HG03039 (cell line): ENCODE results near the gene IL26.

ENCODE experiments used
- ATAC-seq: cut with Tn5 transposase; IDR thresholded peaks from one replicate; pipeline ENCODE4 v1.9.1; 2021; ENCODE audit warnings: mild to moderate bottlenecking, moderate library complexity; ENCODE audit not compliant: unreplicated experiment

Gene IL26

GRCh38 chr12:68159681-68160304, 65.8 kb downstream of the IL26 start, which contains the start of gene IFNG:
IFNG (minus strand) TSS chr12:68159740; CDS start chr12:68159615, 125 bp downstream.
- no peak for ATAC-seq

- no peak for ATAC-seq
These were observed 67.2 kb downstream of the IL26 start for GRCh38 chr12:68158432-68158831.

DNA sequence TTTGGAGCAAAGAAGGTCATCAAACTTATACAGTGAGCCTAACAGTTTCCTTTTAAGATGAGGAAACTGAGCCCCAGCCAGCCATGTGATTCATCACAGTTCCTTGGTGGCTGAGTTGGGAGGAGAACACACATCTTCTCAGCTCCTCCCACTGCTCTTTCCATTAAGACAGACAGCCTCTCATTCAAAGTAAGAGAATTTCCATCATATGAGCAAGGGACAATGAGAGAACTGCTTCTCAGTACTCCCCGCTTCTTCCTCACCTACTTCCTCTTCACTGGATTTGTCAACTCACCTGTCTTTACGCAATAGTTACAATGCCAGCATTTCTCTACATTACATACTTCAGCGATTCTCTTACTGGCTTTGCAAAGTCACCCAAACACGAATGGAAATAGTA, 68.2 kb downstream of the IL26 start:
- no peak for ATAC-seq

DNA sequence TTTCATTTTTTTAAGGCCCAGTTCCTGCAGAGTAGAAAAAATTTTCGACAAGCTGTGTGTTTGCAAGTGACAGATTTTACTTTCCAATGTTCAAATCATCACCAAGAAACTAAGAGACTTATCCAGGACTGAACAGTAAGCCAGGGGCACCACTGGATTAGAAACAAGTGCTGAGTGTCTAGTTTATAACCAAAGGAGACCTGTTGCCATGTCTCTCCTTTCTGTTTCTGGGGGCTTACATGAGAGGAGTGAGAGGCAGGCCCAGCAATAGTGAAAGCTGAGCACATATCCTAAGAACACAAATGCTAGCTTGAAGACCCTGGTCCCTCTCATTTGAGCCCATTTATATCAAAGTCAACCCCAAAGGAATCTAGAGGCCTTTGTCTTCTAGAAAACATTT, 69.0 kb downstream of the IL26 start:
- no peak for ATAC-seq

DNA sequence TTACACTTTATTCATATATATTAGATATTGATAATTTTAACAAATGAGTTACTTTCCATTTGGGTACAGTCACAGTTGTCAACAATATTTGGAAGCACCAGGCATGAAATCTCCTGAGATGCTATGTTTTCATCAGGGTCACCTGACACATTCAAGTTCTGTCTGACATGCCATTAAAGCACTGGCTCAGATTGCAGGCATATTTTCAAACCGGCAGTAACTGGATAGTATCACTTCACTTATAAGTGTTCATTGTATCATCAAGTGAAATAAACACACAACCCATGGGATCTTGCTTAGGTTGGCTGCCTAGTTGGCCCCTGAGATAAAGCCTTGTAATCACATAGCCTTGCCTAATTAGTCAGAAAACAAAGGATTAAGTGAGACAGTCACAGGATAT, 70.8 kb downstream of the IL26 start:
- ATAC-seq, result no peak
